Type B pancreatic cell (in vitro differentiated cells): ENCODE data around the gene WDR4. TPM values are rescaled to one million over a fixed set of nuclear protein-coding genes. Genes with fewer than 3 reads are reported as not detected.
"Not testable (repeated sequence)": the region's sequence is repeated elsewhere in the genome, so short reads cannot be mapped to it uniquely, and the experiment has no call there.

Experiments used
- DNase-seq: peaks from one replicate; pipeline ENCODE4 v3.0.0; 2021; ENCODE audit warnings: mixed read lengths; ENCODE audit not compliant: unreplicated experiment; ENCODE audit errors: extremely low spot score
- H3K27ac Mint-ChIP-seq: 2 replicates; pipeline ENCODE4 v1.8.0; 2021; ENCODE audit warnings: mild to moderate bottlenecking, mixed read lengths
- H3K27me3 Mint-ChIP-seq: 2 replicates; pipeline ENCODE4 v1.8.0; 2021; ENCODE audit warnings: mixed read lengths
- H3K36me3 Mint-ChIP-seq: 2 replicates; pipeline ENCODE4 v1.8.0; 2021; ENCODE audit warnings: mixed read lengths
- H3K4me1 Mint-ChIP-seq: one replicate; pipeline ENCODE4 v1.8.0; 2021; ENCODE audit warnings: mixed read lengths; ENCODE audit not compliant: unreplicated experiment
- H3K4me3 Mint-ChIP-seq: 2 replicates; pipeline ENCODE4 v1.8.0; 2021; ENCODE audit warnings: mild to moderate bottlenecking, mixed read lengths
- H3K9me3 Mint-ChIP-seq: 2 replicates; pipeline ENCODE4 v1.8.0; 2021; ENCODE audit warnings: mixed read lengths
- CTCF ChIP-seq: fragments of 200-600 bp; sonication (generic); conservative IDR thresholded peaks from 2 replicates; pipeline ENCODE4 v1.5.0; 2021; ENCODE audit warnings: antibody characterized with exemption, mild to moderate bottlenecking
- total RNA-seq: library from RNA; stranded (reverse); gene quantifications from 2 replicates; pipeline ENCODE4 v1.2.1, GENCODE V29; 2021; ENCODE audit warnings: low replicate concordance

Gene WDR4
- total RNA-seq, 1 donor from 2014 or later: 25.6 TPM

- H3K36me3 Mint-ChIP-seq: peaks cover 8% of the 10 kb centered on the region
Observed at GRCh38 chr21:42850463-42850862, 28.9 kb downstream of the WDR4 start.

GRCh38 chr21:42849759-42850412, 29.5 kb downstream of the WDR4 start:
- H3K27me3 Mint-ChIP-seq: no peaks in the 10 kb centered on the region
- no peaks in the 10 kb centered on the region for H3K9me3 Mint-ChIP-seq
- TF ChIP-seq CTCF: no peak
- peaks cover 8% of the 10 kb centered on the region for H3K36me3 Mint-ChIP-seq
- no peak overlapping the region for H3K4me3 Mint-ChIP-seq
- no peak overlapping the region for H3K27ac Mint-ChIP-seq
- no peaks in the 10 kb centered on the region for H3K4me1 Mint-ChIP-seq
- no peak for DNase-seq

More at GRCh38 chr21:42850463-42850862, 28.9 kb downstream of the WDR4 start:
- TF ChIP-seq CTCF: no peak
- H3K27me3 Mint-ChIP-seq: no peaks in the 10 kb centered on the region
- H3K27ac Mint-ChIP-seq: no peak overlapping the region
- DNase-seq: no peak
- H3K9me3 Mint-ChIP-seq: no peaks in the 10 kb centered on the region
- no peak overlapping the region for H3K4me3 Mint-ChIP-seq
- H3K4me1 Mint-ChIP-seq: no peaks in the 10 kb centered on the region

GRCh38 chr21:42848932-42849758, 30.2 kb downstream of the WDR4 start:
- Mint-ChIP-seq H3K4me3 (no peak overlapping the region), H3K27ac (no peak overlapping the region), H3K27me3 (no peaks in the 10 kb centered on the region), H3K4me1 (no peaks in the 10 kb centered on the region), H3K36me3 (peaks cover 9% of the 10 kb centered on the region), H3K9me3 (no peaks in the 10 kb centered on the region)
- no peak for TF ChIP-seq CTCF
- DNase-seq: no peak

GRCh38 chr21:42848144-42848931, 31.0 kb downstream of the WDR4 start:
- peaks cover 11% of the 10 kb centered on the region for H3K36me3 Mint-ChIP-seq
- not testable (repeated sequence) for H3K9me3 Mint-ChIP-seq, H3K27ac Mint-ChIP-seq, H3K4me3 Mint-ChIP-seq, H3K4me1 Mint-ChIP-seq, DNase-seq, H3K27me3 Mint-ChIP-seq

- Mint-ChIP-seq H3K27ac (no peak overlapping the region), H3K36me3 (peaks cover 11% of the 10 kb centered on the region), H3K9me3 (no peaks in the 10 kb centered on the region), H3K4me1 (no peaks in the 10 kb centered on the region), H3K4me3 (no peak overlapping the region), H3K27me3 (no peaks in the 10 kb centered on the region)
- no peak for TF ChIP-seq CTCF
- no peak for DNase-seq
Observed at GRCh38 chr21:42847726-42848125, 31.6 kb downstream of the WDR4 start.
